Measurements from ENCODE around the gene SERTAD2. TPM values are rescaled to one million over a fixed set of nuclear protein-coding genes. Genes with fewer than 3 reads are reported as not detected.
A peak's percentile ranks its signal among the peaks of the same experiment; 100 is the strongest.

Gene SERTAD2, protein sequence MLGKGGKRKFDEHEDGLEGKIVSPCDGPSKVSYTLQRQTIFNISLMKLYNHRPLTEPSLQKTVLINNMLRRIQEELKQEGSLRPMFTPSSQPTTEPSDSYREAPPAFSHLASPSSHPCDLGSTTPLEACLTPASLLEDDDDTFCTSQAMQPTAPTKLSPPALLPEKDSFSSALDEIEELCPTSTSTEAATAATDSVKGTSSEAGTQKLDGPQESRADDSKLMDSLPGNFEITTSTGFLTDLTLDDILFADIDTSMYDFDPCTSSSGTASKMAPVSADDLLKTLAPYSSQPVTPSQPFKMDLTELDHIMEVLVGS
- total RNA-seq (2014; rRNA removed; shearing (Covaris generic)) = 4.1 and 5.8 TPM in 2 replicates

DNA sequence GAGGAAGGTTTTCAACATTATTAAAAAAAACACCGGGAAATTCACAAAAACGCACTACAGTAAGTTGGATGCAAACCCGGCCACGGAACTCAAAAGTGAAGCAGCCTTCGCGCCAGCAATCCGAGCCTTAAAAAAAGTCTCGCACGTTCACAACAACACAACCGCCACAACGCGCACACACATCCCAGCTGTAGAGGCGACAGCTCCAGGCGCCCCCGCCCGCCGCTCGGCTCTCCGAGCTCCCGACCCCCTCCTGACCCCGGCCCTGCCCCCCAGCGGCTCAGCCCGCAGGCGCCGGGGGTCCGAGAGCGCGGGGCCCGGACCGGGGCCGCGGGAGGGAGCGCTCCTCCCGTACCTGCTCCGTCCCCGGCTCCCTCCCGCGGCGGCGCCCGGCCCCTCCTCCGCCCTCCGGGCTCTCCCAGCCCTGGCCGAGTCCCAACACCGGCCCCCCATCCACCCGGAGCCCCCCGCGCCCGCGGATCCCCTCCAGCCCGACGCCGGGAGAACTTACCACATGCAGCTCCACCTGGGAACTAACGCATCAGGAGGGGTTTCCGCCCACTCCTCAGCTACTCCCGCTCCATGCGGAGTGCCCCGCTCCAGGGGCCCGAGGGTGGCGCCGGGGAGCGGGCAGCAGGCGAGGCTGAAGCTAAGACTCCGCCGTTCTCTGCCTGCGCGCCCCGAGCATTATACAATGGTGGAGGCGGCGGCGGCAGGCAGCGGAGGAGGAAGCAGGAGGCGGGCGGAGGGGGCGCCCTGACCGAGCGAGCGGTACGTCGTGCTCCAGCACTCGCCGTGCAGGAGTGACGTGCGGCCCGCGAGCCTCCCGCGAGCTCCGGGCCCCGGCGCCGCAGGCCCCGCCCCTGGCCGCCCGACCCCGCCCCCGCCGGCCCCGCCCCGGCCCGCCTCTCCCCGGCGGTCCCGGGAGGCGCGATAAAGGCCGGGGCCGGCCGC is at the start of gene SERTAD2:
SERTAD2 (minus strand) TSS at position 805 of the 954 bp plus-strand sequence. CDS start 17,042 bp downstream, outside the sequence.
- peak; percentile 93 for DNase-seq (ENCODE audit: low read depth)

DNA sequence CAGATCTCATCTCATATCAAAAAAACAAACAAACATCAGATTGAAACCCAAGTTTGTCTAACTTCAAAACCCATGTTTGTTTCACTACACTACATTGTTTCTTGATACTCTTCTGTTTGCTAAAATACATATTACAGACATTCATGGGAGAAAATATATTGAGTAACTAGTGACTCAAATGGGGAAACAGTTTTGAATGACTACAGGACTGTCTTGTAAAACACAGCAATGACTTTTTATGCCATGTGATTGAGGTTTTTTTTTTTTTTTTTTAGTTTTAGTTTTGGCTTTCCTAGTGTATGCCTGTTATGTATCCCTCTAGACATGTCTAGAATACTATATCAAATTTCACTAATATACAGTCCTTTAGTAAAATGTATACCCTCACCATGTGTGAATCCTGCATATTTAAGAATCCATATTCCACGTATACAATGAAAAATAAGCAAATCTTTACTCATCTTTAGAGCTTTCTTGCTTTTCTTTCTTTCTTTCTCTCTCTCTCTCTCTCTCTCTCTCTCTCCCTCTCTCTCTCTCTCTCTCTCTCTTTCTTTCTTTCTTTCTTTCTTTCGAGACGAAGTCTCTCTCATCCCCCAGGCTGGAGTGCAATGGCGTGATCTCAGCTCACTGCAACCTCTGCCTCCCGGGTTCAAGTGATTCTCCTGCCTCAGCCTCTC is 46.6 kb upstream of the SERTAD2 start:
- DNase-seq (ENCODE audit: low read depth) = no peak

DNA sequence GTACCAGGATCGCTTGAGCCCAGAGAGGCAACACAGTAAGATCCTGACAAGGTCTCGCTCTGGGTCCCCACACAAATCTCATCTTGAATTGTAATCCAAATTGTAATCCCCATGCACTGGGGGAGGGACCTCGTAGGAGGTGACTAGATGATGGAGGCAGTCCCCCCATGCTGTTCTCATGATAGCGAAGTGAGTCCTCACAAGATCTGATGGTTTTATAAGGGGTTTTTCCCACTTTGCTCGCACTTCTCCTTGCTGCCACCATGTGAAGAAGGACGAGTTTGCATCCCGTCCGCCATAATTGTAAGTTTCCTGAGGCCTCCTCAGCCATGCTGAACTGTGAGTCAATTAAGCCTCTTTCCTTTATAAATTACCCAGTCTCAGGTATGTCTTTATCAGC is 46.0 kb upstream of the SERTAD2 start:
- DNase-seq (ENCODE audit: low read depth) = no peak

DNA sequence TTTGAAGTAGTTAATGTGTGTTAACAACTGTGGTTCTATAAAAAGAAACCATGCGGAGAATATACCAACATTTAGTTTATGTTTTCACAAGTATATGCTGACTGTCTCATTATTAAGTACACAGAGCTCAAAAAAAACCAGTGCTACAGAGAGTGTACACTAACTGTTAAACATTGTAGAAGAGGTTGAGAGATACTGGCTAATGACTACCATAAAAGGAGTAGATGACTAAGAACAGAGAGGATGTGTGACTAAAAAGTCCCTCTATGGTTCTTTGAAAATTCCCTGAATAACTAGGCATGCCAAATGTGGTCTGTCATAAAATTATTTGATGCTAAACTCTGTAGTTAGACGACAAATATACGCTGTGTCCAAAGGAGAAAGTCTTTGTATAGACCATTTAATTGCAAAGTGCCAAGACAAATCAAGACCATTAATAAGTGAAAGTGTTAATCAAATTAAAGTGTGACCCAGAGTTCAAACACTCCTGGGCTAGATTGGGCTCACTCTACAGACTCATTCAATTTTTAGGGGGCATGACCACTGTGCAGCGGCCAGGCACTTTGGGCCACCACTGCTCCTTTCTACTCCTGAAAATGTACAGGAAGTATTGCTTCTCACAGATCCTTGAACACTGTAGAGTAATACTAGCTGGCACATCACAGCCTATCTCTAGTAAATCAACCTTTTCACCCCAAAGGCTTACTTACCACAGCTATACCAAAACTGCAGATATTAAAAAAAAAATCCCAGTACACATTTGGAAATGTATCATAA is 45.1 kb upstream of the SERTAD2 start:
- DNase-seq (ENCODE audit: low read depth) = peak; percentile 49

DNA sequence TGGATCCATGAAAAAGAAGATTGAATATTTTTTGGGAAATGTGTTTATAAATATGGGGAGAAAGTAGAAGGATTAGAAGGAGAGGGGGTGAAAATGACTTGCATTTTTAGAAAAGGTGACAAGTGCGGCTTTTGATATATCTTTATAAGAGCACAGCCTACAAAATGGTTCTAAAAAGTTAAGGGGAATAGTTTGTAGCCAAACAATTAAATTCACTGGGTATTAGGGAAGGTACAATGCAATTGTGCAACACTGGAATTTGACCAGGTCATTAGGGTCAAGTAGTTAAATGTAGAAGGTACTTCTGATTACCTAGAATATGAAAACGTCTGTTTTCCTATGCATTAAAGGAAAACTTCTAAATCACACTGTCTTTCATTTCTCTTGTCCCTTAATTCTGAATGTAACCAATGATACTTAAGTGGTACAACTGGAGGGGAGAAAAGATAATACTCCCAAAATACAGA is 44.5 kb upstream of the SERTAD2 start:
- no peak for DNase-seq (ENCODE audit: low read depth)

DNA sequence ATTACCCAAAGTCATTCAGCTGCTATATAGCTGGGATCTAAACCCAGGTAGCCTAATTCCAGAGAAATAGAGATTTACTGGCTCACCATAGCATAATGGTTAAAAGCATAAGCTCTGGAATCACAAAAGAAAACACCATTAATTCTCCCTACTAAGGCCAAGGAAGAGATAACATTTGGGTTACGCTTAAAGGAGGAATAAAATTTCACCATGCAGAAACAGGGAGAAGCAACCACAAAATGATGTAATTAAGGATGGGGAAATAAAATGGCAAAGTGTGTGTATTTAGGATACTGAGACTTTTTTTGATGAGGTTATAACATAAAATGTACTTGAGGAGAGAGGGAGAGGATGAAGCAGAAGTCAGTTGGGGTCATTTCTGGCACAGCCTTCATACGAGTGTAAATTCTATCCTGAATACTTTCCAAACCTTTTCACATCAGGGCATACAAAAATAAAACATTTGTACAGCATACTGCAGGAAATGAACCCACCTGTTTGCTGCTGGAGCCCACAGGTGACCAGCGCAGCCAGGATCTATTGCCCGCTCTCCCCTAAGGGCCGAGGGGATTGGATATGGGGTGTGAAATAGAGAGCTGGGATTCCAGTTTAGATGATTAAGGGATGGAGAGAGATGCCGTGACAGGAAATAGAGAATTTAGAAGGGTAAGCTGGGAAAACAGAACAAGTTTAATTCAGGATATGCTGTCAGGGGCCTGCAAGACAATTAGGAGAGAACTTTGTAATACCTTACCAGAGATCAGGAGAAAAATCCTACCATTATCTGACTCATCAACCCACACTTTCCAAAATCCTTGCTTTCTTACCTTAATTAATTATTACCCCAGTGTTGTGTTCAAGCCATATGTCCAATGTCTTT is 43.8 kb upstream of the SERTAD2 start:
- no peak for DNase-seq (ENCODE audit: low read depth)

DNA sequence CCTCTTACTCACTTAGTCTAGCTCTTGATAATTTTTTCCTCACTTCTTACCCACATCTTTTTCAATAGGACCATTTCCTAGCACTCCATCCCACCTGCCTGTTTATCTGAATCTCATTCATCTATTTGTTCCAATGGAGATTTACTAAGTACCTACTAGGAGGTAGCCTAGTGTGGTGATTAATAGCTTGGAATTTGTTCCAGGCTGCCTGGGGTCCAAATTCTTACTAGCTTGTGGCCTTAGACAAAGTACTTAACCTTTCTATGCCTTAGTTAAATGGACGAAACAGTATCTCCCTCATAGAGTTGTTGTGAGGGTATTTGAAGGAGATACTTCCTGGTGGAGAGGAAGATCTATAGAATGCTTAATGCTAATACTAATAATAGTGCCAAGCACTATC is 42.9 kb upstream of the SERTAD2 start:
- no peak for DNase-seq (ENCODE audit: low read depth)

DNA sequence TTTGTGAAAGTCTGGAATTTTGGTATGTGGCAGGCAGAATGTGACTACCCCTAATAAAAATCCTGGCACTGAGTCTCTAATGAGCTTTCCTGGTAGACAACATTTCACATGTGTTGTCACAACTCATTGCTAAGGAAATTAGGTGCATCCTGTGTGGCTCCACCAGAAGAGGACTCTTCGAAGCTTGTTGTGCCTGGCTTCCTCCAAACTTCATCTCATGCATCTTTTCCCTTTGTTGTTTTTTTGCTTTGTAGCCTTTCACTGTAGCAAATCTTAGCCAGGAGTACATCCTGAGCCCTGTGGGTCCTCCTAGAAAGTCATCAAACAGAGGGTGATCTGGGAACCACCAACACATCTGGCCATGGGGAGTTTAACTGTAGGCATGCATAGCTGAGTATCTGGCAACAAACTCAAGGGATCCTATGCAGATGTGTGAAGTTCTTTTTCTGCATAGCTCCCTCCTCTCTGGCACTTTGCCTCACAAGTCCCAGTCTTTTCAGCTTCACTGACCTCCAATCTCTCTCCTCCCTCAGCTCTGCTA is 42.1 kb upstream of the SERTAD2 start:
- no peak for DNase-seq (ENCODE audit: low read depth)

DNA sequence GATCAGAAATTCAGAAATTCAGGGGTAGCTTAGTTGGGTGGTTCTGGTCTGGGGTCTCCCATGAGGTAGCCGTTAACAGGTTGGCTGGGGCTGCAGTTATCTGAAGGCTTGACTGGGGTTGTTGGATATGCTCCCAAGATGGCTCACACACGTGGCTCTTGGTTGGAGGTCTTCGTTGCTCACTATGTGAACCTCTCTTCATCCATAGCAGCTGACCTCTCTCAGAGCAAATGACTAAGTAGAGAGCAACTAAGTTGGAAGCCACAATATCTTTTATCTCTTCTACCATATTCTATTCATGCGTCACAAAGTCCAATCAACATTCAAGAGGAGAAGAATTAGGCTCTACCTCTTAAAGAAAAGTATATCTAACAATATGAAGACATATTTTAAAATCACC is 38.7 kb upstream of the SERTAD2 start:
- DNase-seq (ENCODE audit: low read depth) = peak; percentile 29

DNA sequence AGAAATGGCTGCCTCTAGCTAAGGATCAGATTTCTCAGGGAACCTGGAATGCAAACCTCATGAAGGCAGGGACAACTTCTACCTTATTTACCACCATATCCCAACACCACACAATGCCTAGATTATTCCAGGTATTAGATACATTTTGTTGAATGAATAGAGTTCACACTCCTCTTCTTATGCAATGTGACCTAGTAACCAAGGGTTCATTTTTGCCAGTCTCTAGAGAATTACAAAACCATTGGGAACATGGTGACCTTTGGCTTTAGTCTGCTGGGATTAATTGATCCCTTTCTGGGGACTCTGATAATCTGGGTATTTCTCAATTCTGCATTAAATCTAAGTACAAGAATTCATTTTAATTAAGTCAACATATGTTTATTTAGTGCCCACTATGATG is 35.2 kb upstream of the SERTAD2 start:
- DNase-seq (ENCODE audit: low read depth) = no peak

DNA sequence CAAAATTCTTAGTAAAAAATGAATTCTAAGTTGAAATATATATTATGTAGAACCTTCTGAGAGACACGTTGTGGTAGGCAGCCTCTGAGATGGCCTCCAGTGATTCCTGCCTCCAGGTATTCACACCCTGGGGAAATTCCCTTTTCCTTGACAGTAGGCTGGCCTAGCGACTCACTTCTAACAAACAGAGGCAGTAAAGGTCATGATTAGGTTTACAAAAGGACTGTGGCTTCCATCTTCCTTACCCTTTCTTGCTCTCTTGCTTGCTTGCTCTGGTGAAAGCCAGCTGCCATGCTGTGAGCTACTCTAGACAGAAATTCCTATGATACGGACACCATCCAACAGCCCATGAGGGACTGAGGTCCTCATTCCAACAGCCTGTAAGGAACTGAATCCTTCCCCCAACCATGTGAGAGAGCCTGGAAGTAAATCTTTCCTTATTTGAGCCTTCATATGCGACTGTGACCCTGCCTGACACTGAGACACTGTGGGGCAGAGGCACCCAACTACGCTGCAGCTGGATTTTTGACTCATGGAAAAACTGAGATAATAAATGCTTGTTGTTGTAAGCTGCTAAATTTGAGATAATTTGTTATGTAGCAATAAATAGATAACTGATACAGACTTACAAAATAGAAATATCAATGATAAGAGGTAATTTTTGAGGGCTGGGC is 32.7 kb upstream of the SERTAD2 start:
- DNase-seq (ENCODE audit: low read depth) = no peak

DNA sequence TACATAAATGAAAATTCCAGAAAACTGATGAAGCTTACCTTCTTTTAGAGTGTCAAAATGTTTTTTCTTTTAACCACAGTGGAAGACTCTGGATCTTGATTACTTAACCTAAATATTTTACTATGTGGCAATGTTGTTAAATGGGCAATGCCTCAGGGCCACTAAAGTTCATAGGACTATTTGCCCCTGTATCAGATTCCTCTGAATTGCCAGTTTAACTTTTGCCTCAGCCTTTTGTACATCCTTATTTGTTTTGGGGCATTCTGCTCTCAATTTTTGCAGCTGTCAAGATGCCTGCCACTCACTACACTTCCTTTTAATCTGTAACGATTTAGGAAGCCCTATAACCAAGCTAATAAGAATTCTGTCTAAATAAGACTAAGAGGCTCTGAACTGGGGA is 31.7 kb upstream of the SERTAD2 start:
- no peak for DNase-seq (ENCODE audit: low read depth)

DNA sequence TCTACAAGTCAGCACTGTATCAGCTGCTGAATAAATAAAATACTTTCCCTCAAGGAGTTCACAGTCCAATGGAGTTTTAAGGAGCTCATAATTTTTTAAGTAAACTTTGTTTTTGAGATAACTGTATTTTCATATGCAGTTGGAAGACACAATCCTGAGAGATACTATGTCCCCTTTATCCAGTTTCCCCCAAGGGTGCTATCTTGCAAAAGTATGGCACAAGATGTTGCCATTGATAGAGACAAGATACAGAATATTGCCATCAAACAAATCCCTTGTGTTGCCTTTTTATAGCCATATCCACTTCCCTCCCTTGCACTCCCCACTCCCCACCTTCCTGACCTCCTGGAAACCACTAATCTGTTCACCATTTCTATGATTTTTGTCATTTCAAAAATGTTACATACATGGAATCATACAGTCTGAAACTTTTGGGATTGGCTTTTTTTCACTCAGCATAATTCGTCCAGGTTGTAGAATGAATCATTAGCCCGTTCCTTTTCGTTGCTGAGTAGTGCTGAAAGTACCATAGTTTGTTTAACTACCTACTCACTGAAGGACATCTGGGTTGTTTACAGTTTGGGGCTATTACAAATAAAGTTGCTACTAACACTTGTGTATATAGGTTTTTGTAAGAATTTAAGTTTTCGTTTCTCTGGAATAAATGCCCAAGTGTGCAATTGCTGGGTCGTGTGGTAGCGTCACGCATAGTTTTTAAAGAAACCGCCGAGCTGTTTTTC is 30.2 kb upstream of the SERTAD2 start:
- DNase-seq (ENCODE audit: low read depth) = no peak

DNA sequence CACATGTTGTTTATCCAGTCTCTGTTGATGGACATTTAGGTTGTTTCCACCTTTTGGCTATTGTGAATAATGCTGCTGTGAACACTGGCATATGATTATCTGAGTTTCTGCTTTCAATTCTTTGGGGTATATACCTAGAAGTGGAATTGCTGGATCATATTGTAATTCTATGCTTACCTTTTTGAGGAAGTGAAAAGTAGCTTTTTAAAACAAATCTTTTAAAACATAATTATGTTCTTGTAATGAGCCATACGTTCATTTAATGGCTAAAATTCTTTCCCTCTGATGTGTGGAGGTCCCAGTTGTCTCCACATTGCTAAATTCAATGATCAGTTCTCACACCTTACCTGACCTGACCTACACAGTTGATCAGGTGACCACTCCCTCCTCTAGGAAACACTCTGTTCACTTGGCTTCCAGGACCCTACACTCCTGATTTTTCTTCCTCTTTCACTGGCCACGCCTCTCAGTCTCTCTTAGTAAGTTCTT is 27.8 kb upstream of the SERTAD2 start:
- no peak for DNase-seq (ENCODE audit: low read depth)

DNA sequence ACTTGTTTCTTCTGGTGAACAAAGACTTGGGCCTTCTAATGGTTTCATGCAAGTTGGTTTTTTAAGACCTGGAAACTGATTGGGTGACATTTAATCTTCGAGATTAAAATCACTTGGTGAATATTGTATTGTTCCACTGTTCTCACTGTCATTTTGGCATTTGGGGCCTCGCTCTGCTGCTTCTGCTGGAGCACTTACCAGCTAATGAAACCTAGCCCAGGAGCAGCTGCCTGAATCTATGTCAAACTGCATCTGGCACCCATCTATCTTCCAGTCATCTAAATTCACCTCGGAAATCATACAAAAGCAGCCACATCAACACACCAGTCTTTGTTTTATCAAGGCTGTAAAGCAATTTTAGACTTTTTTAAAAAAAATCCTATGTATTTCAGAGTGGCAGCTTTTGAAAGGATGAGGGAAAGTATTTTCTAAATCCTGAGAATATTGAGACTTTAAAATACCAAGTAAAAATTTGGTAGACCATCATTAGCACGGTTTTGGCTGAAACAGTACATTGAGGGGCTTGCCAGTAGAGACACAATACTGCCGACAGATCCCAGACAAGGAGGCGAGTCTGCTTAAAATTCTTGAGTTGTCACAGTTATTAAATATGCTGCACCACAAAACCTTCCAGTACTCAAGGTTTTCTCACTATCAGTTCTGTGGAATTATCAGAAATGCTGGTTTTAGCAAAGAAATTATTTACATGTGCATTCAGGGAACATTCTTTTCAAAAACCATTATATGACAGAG is 26.1 kb upstream of the SERTAD2 start:
- no peak for DNase-seq (ENCODE audit: low read depth)

DNA sequence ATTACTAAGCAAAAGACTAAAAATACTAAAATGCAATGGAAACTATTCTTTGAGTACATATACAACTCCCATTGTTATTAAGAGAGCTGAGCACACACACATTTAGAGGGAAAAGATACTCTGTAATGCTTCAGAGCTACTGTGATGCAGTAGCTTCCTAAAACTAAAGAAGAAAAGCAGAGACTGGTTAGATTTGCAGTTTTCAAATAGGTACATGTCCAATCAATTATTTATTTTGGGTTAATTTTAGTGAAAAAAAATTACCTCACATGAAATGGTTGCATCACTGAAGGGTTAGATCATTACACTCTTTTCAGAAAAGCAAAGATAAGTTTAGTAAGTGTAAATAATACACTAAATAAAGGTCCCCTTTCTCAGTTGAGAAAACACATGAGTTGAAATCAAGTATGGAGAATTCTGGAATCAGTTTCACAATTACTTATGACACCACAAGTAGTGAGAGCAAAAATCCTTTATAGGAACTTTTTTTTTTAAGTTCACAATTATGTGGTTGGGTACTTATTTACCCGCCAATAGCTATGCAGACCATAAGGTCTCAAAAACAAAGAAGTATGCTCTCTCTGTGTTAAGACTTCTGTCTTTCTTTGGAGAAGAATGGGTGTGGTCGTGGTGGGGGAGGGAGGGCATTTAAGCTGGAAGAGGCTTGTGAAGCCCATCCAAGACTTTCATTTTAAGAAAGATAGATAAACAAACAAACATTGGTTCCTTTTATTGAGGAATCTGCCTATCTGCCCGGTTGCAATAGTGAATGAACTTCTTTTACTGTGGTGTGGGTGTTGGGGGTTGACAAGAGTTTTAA is 25.3 kb upstream of the SERTAD2 start:
- DNase-seq (ENCODE audit: low read depth) = no peak

DNA sequence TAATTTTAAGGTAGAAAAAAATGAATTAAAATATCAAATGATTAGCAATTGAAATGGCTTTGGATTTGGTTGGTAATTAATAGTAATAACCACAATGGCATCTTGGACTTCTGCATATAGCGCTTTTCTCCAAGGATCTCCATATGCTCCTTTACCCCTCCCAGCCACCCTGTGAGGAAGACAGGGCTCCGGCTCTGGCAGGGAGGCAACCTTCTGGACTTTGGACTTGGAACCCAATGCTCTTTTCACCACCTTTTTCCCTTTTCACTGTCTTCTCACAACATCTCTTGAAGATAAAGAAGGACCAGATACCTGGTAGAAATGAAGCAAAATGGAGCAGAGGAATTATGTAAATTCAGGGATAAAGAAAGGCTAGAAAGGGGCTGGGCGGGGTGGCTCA is 23.8 kb upstream of the SERTAD2 start:
- no peak for DNase-seq (ENCODE audit: low read depth)
